Naive thymus-derived CD8-positive, alpha-beta T cell (primary cell): Measurements from ENCODE around the gene HSPA1B. TPM values are rescaled to one million over a fixed set of nuclear protein-coding genes. Genes with fewer than 3 reads are reported as not detected.

ENCODE experiments used
- ATAC-seq, 2 donors: fragments of 150-1000 bp; cut with Tn5 transposase in 1 of 2; sonication (Bioruptor Pico), chemical (Tn5 transposase) in 1 of 2; 1 replicate in 1 of 2; 2 replicates in 1 of 2; pipeline ENCODE4 v1.10.0; 2021; ENCODE audit warnings: mild to moderate bottlenecking in 2 of 2, moderate library complexity in 2 of 2
- POLR2A ChIA-PET: fragments of 350-600 bp; sonication (Branson Sonifier 250); formaldehyde crosslinking; loops from one replicate; lab custom pipeline; 2021; ENCODE audit warnings: antibody characterized with exemption; lab: Charles Lee
- DNase-seq, 10 donors: peaks; one replicate each; pipeline versions ENCODE4 v3.0.0 to v3.0.0-alpha.2; 2020 to 2022
- H3K27ac Mint-ChIP-seq, 10 donors: one replicate each; pipeline ENCODE4 v1.8.0; 2020 to 2022; ENCODE audit warnings: mild to moderate bottlenecking in 10 of 10, mixed read lengths in 10 of 10, moderate library complexity in 4 of 10, inconsistent platforms in 1 of 10
- H3K27me3 Mint-ChIP-seq, 5 donors: one replicate each; pipeline ENCODE4 v1.8.0; 2021 to 2022; ENCODE audit warnings: mixed read lengths in 5 of 5
- H3K36me3 Mint-ChIP-seq, 3 donors: one replicate each; pipeline ENCODE4 v1.8.0; 2020 to 2022; ENCODE audit warnings: mixed read lengths in 3 of 3, mild to moderate bottlenecking in 2 of 3, inconsistent platforms in 1 of 3
- H3K4me1 Mint-ChIP-seq, 4 donors: one replicate each; pipeline ENCODE4 v1.8.0; 2021 to 2022; ENCODE audit warnings: mixed read lengths in 4 of 4
- H3K4me3 Mint-ChIP-seq, 10 donors: one replicate each; pipeline ENCODE4 v1.8.0; 2020 to 2022; ENCODE audit warnings: mild to moderate bottlenecking in 10 of 10, mixed read lengths in 10 of 10, moderate library complexity in 6 of 10, inconsistent platforms in 1 of 10
- H3K9me3 Mint-ChIP-seq, 9 donors: one replicate each; pipeline ENCODE4 v1.8.0; 2020 to 2022; ENCODE audit warnings: mixed read lengths in 9 of 9, mild to moderate bottlenecking in 3 of 9, inconsistent platforms in 1 of 9, moderate library complexity in 1 of 9
- polyA plus RNA-seq, 3 donors: library from polyadenylated mRNA; unstranded; fragments of 300-500 nt; fragmentation: Illumina TruSeq; gene quantifications; one replicate each; pipeline ENCODE4 v1.2.3, GENCODE V29; 2021
- total RNA-seq, 8 experiments: library from RNA in 2 of 8; stranded (reverse) in 2 of 8; gene quantifications; one replicate each; pipeline ENCODE4 v1.2.3 and lab custom pipeline; 2021 to 2026

The HSPA1B gene
- total and polyA plus RNA-seq, 5 experiments from 2014 or later = 0.28 to 42.2 (median 1.3) TPM

- POLR2A ChIA-PET = interaction anchor here (1.4 kb wide), 1 partner anchor 25 kb away, joined by 3 read pairs; no protein-coding TSS in a partner anchor
- no peak overlapping the region for H3K4me3 Mint-ChIP-seq
- H3K27ac Mint-ChIP-seq = peak overlapping the region in 1 of 10 donors; percentile 48
- H3K27me3 Mint-ChIP-seq = no peaks in the 10 kb centered on the region
- peaks cover 0 to 32% (median 18%) of the 10 kb centered on the region in 3 donors for H3K36me3 Mint-ChIP-seq
- H3K4me1 Mint-ChIP-seq = peaks cover 0 to 6% (median under 1%) of the 10 kb centered on the region in 4 donors
- DNase-seq (no peak), ATAC-seq (no peak)
- H3K9me3 Mint-ChIP-seq = no peaks in the 10 kb centered on the region
Observed at GRCh38 chr6:31877125-31877650, 49.6 kb downstream of the HSPA1B start.

GRCh38 chr6:31877651-31878161, 50.2 kb downstream of the HSPA1B start:
- no peak for ATAC-seq
- peaks cover 0 to 37% (median 21%) of the 10 kb centered on the region in 3 donors for H3K36me3 Mint-ChIP-seq
- no peaks in the 10 kb centered on the region for H3K9me3 Mint-ChIP-seq
- peak overlapping the region in 2 of 10 donors; percentile 18 to 85 for H3K27ac Mint-ChIP-seq
- POLR2A ChIA-PET = interaction anchor here (1.4 kb wide), 1 partner anchor 25 kb away, joined by 3 read pairs; no protein-coding TSS in a partner anchor
- DNase-seq = no peak
- H3K4me1 Mint-ChIP-seq = peaks cover 0 to 6% (median under 1%) of the 10 kb centered on the region in 4 donors
- no peaks in the 10 kb centered on the region for H3K27me3 Mint-ChIP-seq
- H3K4me3 Mint-ChIP-seq = no peak overlapping the region

- peaks cover 0 to 6% (median under 1%) of the 10 kb centered on the region in 4 donors for H3K4me1 Mint-ChIP-seq
- H3K36me3 Mint-ChIP-seq = peaks cover 0 to 42% (median 23%) of the 10 kb centered on the region in 3 donors
- ATAC-seq (no peak), DNase-seq (peak in 1 of 10 donors; percentile 14)
- no peaks in the 10 kb centered on the region for H3K27me3 Mint-ChIP-seq
- no peaks in the 10 kb centered on the region for H3K9me3 Mint-ChIP-seq
- H3K4me3 Mint-ChIP-seq = no peak overlapping the region
- peak overlapping the region in 3 of 10 donors; percentile 18 to 85 (median 61) for H3K27ac Mint-ChIP-seq
- POLR2A ChIA-PET = no interaction called here
Observed at GRCh38 chr6:31878222-31878621, 50.7 kb downstream of the HSPA1B start.

GRCh38 chr6:31878726-31879125, 51.2 kb downstream of the HSPA1B start, which contains the start of gene SLC44A4:
Gene SLC44A4, minus strand, starts transcription at chr6:31878997. Its CDS starts 17 bp downstream, at chr6:31878980.
- DNase-seq = peak in 1 of 10 donors; percentile 23
- Mint-ChIP-seq H3K36me3 (peaks cover 0 to 47% (median 23%) of the 10 kb centered on the region in 3 donors), H3K9me3 (no peaks in the 10 kb centered on the region), H3K4me1 (peaks cover 0 to 6% (median under 1%) of the 10 kb centered on the region in 4 donors), H3K4me3 (no peak within 1 kb of the TSS), H3K27me3 (no peaks in the 10 kb centered on the region), H3K27ac (peak within 1 kb of the TSS in 3 of 10 donors; percentile 18 to 85 (median 61))
- POLR2A ChIA-PET = no interaction called here
- no peak for ATAC-seq

GRCh38 chr6:31879143-31879542, 51.6 kb downstream of the HSPA1B start:
- Mint-ChIP-seq H3K4me3 (no peak overlapping the region), H3K27me3 (no peaks in the 10 kb centered on the region), H3K36me3 (peaks cover 0 to 51% (median 23%) of the 10 kb centered on the region in 3 donors), H3K27ac (peak overlapping the region in 1 of 10 donors; percentile 85), H3K9me3 (no peaks in the 10 kb centered on the region), H3K4me1 (peaks cover 0 to 6% (median under 1%) of the 10 kb centered on the region in 4 donors)
- ATAC-seq (no peak), DNase-seq (peak in 1 of 10 donors; percentile 38)
- POLR2A ChIA-PET = no interaction called here

Other genes with a start within 250 kb of the HSPA1B start
Only the 30 nearest of the 38 such genes appear.
- gene APOM, start 171.8 kb upstream of the HSPA1B start, total RNA-seq = 1 to 10 TPM; 2.2 to 3.1 TPM
- 1 to 10 TPM; 5.0 to 8.0 (median 5.5) TPM for gene APOM, start 171.8 kb upstream of the HSPA1B start, polyA plus RNA-seq
- 10 to 100 TPM; 24.9 to 26.3 TPM for gene C6orf47, start 167.0 kb upstream of the HSPA1B start, total RNA-seq
- 10 to 100 TPM; 17.0 to 36.7 (median 21.3) TPM for gene C6orf47, start 167.0 kb upstream of the HSPA1B start, polyA plus RNA-seq
- gene GPANK1, start 162.7 kb upstream of the HSPA1B start, total RNA-seq = 10 to 100 TPM; 26.6 to 27.9 TPM
- 10 to 100 TPM; 20.8 to 22.9 (median 21.2) TPM for gene GPANK1, start 162.7 kb upstream of the HSPA1B start, polyA plus RNA-seq
- gene CSNK2B, start 161.7 kb upstream of the HSPA1B start, total RNA-seq = 100 to 1,000 TPM; 131 to 133 TPM
- gene CSNK2B, start 161.7 kb upstream of the HSPA1B start, polyA plus RNA-seq = 100 to 1,000 TPM; 214 to 230 (median 217) TPM
- gene LY6G5B, start 157.8 kb upstream of the HSPA1B start, total RNA-seq = 10 to 100 TPM; 44.1 to 48.8 TPM
- under 1 TPM in 1 of 3 donors, not detected in 2; 0.25 TPM for gene LY6G5B, start 157.8 kb upstream of the HSPA1B start, polyA plus RNA-seq
- gene LY6G5C, start 146.7 kb upstream of the HSPA1B start, total RNA-seq = 1 to 10 TPM; 4.4 to 5.5 TPM
- 1 to 10 TPM; 4.6 to 7.9 (median 7.6) TPM for gene LY6G5C, start 146.7 kb upstream of the HSPA1B start, polyA plus RNA-seq
- 10 to 100 TPM; 58.4 to 59.9 TPM for gene ABHD16A, start 124.4 kb upstream of the HSPA1B start, total RNA-seq
- gene ABHD16A, start 124.4 kb upstream of the HSPA1B start, polyA plus RNA-seq = 10 to 100 TPM; 26.9 to 35.5 (median 34.1) TPM
- not detected for gene LY6G6F, start 120.9 kb upstream of the HSPA1B start, total RNA-seq
- not detected for gene LY6G6F, start 120.9 kb upstream of the HSPA1B start, polyA plus RNA-seq
- gene LY6G6D, start 112.4 kb upstream of the HSPA1B start, total RNA-seq = not detected
- gene LY6G6D, start 112.4 kb upstream of the HSPA1B start, polyA plus RNA-seq = not detected
- not detected for gene LY6G6C, start 106.0 kb upstream of the HSPA1B start, total RNA-seq
- gene LY6G6C, start 106.0 kb upstream of the HSPA1B start, polyA plus RNA-seq = not detected
- 1 to 10 TPM; 1.4 to 1.9 TPM for gene MPIG6B, start 104.4 kb upstream of the HSPA1B start, total RNA-seq
- 1 to 10 TPM; 1.2 to 4.9 (median 1.3) TPM for gene MPIG6B, start 104.4 kb upstream of the HSPA1B start, polyA plus RNA-seq
- 1 to 10 TPM; 3.1 to 5.1 TPM for gene DDAH2, start 98.4 kb upstream of the HSPA1B start, total RNA-seq
- 10 to 100 TPM in 2 of 3 donors, 1 to 10 TPM in 1; 8.0 to 14.7 (median 10.3) TPM for gene DDAH2, start 98.4 kb upstream of the HSPA1B start, polyA plus RNA-seq
- 10 to 100 TPM; 23.7 to 27.1 TPM for gene CLIC1, start 91.2 kb upstream of the HSPA1B start, total RNA-seq
- gene CLIC1, start 91.2 kb upstream of the HSPA1B start, polyA plus RNA-seq = 100 to 1,000 TPM in 2 of 3 donors, 10 to 100 TPM in 1; 95.1 to 345 (median 114) TPM
- 1 to 10 TPM; 7.2 to 8.3 TPM for gene MSH5, start 87.7 kb upstream of the HSPA1B start, total RNA-seq
- gene MSH5, start 87.7 kb upstream of the HSPA1B start, polyA plus RNA-seq = 1 to 10 TPM in 2 of 3 donors, under 1 TPM in 1; 0.61 to 1.1 (median 1.1) TPM
- 1 to 10 TPM; 1.6 to 2.1 TPM for gene SAPCD1, start 65.1 kb upstream of the HSPA1B start, total RNA-seq
- not detected for gene SAPCD1, start 65.1 kb upstream of the HSPA1B start, polyA plus RNA-seq
- under 1 TPM; 0.47 to 0.52 TPM for gene VWA7, start 50.4 kb upstream of the HSPA1B start, total RNA-seq
- gene VWA7, start 50.4 kb upstream of the HSPA1B start, polyA plus RNA-seq = under 1 TPM in 1 of 3 donors, not detected in 2; 0.34 TPM
- gene VARS1, start 32.0 kb upstream of the HSPA1B start, total RNA-seq = 10 to 100 TPM; 37.6 to 40.3 TPM
- 10 to 100 TPM; 27.5 to 37.8 (median 30.3) TPM for gene VARS1, start 32.0 kb upstream of the HSPA1B start, polyA plus RNA-seq
- 10 to 100 TPM; 28.9 to 31.9 TPM for gene LSM2, start 20.8 kb upstream of the HSPA1B start, total RNA-seq
- gene LSM2, start 20.8 kb upstream of the HSPA1B start, polyA plus RNA-seq = 10 to 100 TPM; 67.1 to 80.3 (median 77.9) TPM
- 1 to 10 TPM; 3.5 to 4.0 TPM for gene HSPA1L, start 12.5 kb upstream of the HSPA1B start, total RNA-seq
- gene HSPA1L, start 12.5 kb upstream of the HSPA1B start, polyA plus RNA-seq = 1 to 10 TPM in 2 of 3 donors, under 1 TPM in 1; 0.56 to 1.6 (median 1.6) TPM
- 10 to 100 TPM; 54.8 to 56.9 TPM for gene HSPA1A, start 12.2 kb upstream of the HSPA1B start, total RNA-seq
- 10 to 100 TPM in 2 of 3 donors, 1 to 10 TPM in 1; 6.9 to 17.3 (median 11.4) TPM for gene HSPA1A, start 12.2 kb upstream of the HSPA1B start, polyA plus RNA-seq
- gene NEU1, start 35.1 kb downstream of the HSPA1B start, total RNA-seq = 10 to 100 TPM; 15.0 to 15.8 TPM
- gene NEU1, start 35.1 kb downstream of the HSPA1B start, polyA plus RNA-seq = 10 to 100 TPM; 10.9 to 17.9 (median 16.2) TPM
- not detected for gene SLC44A4, start 51.3 kb downstream of the HSPA1B start, total RNA-seq
- not detected for gene SLC44A4, start 51.3 kb downstream of the HSPA1B start, polyA plus RNA-seq
- 10 to 100 TPM; 77.1 to 81.8 TPM for gene EHMT2, start 70.0 kb downstream of the HSPA1B start, total RNA-seq
- gene EHMT2, start 70.0 kb downstream of the HSPA1B start, polyA plus RNA-seq = 10 to 100 TPM; 37.3 to 57.9 (median 43.0) TPM
- gene ZBTB12, start 74.3 kb downstream of the HSPA1B start, total RNA-seq = 1 to 10 TPM; 3.1 to 3.7 TPM
- not detected for gene ZBTB12, start 74.3 kb downstream of the HSPA1B start, polyA plus RNA-seq
- gene C2, start 100.0 kb downstream of the HSPA1B start, total RNA-seq = 1 to 10 TPM; 3.8 to 4.3 TPM
- not detected for gene C2, start 100.0 kb downstream of the HSPA1B start, polyA plus RNA-seq
- gene CFB, start 118.4 kb downstream of the HSPA1B start, total RNA-seq = 1 to 10 TPM; 1.0 to 1.4 TPM
- gene CFB, start 118.4 kb downstream of the HSPA1B start, polyA plus RNA-seq = under 1 TPM in 2 of 3 donors, not detected in 1; 0.22 to 0.61 TPM
- 10 to 100 TPM; 41.7 to 45.1 TPM for gene NELFE, start 131.2 kb downstream of the HSPA1B start, total RNA-seq
- gene NELFE, start 131.2 kb downstream of the HSPA1B start, polyA plus RNA-seq = 10 to 100 TPM; 55.9 to 68.6 (median 66.4) TPM
- 100 to 1,000 TPM; 130 to 141 TPM for gene SKIC2, start 131.4 kb downstream of the HSPA1B start, total RNA-seq
- gene SKIC2, start 131.4 kb downstream of the HSPA1B start, polyA plus RNA-seq = 10 to 100 TPM; 18.1 to 19.9 (median 19.4) TPM
- 10 to 100 TPM; 36.4 to 41.0 TPM for gene DXO, start 144.4 kb downstream of the HSPA1B start, total RNA-seq
- gene DXO, start 144.4 kb downstream of the HSPA1B start, polyA plus RNA-seq = 10 to 100 TPM; 12.5 to 16.4 (median 14.5) TPM
- gene C4A, start 154.3 kb downstream of the HSPA1B start, total RNA-seq = 1 to 10 TPM; 5.9 to 6.0 TPM
- under 1 TPM in 1 of 3 donors, not detected in 2; 0.81 TPM for gene C4A, start 154.3 kb downstream of the HSPA1B start, polyA plus RNA-seq